Left ventricle myocardium inferior (tissue), 1 donor: ENCODE measurements around the gene MARCHF7. TPM values are rescaled to one million over a fixed set of nuclear protein-coding genes. Genes with fewer than 3 reads are reported as not detected.
A peak's percentile ranks its signal among the peaks of the same experiment; 100 is the strongest.
"Not testable (repeated sequence)": the region's sequence is repeated elsewhere in the genome, so short reads cannot be mapped to it uniquely, and the experiment has no call there.

Experiments used
- DNase-seq: peaks from one replicate; pipeline ENCODE4 v3.0.0-alpha.2; 2020
- H3K27ac ChIP-seq: fragments of 200-600 bp; replicated peaks from 2 replicates; pipeline ENCODE4 v1.8.0; 2021
- H3K27me3 ChIP-seq: fragments of 200-600 bp; 2 replicates; pipeline ENCODE4 v1.8.0; 2021; ENCODE audit warnings: low read depth
- H3K36me3 ChIP-seq: fragments of 200-600 bp; 2 replicates; pipeline ENCODE4 v1.8.0; 2021
- H3K4me1 ChIP-seq: fragments of 200-600 bp; 2 replicates; pipeline ENCODE4 v1.8.0; 2021
- H3K4me3 ChIP-seq: fragments of 200-600 bp; 2 replicates; pipeline ENCODE4 v1.8.0; 2021; ENCODE audit warnings: mild to moderate bottlenecking, moderate library complexity
- H3K9me3 ChIP-seq: fragments of 200-600 bp; replicated peaks from 2 replicates; pipeline ENCODE4 v1.8.0; 2021
- CTCF ChIP-seq: fragments of 200-600 bp; IDR thresholded peaks from 2 replicates; pipeline ENCODE4 v1.8.0; 2021; ENCODE audit warnings: antibody characterized with exemption, mild to moderate bottlenecking, borderline replicate concordance
- intact Hi-C: fragments of 100-400 bp; cut with micrococcal nuclease; formaldehyde crosslinking; loops from one replicate; pipeline ENCODE4 v1.11.0; 2022
- total RNA-seq: library from RNA; stranded (reverse); fragmentation: NEBNext Ultra II Directional; extraction: Animal tissue kit (Norgen Biotek cat#: 25700); gene quantifications from one replicate; pipeline ENCODE4 v1.2.1, GENCODE V29; 2021
- donor health status: DM: no; HTN: yes; CAD: no; lungs with severe emphysema.

MARCHF7 gene
- total RNA-seq, 1 donor from 2014 or later = 75.1 TPM

DNA sequence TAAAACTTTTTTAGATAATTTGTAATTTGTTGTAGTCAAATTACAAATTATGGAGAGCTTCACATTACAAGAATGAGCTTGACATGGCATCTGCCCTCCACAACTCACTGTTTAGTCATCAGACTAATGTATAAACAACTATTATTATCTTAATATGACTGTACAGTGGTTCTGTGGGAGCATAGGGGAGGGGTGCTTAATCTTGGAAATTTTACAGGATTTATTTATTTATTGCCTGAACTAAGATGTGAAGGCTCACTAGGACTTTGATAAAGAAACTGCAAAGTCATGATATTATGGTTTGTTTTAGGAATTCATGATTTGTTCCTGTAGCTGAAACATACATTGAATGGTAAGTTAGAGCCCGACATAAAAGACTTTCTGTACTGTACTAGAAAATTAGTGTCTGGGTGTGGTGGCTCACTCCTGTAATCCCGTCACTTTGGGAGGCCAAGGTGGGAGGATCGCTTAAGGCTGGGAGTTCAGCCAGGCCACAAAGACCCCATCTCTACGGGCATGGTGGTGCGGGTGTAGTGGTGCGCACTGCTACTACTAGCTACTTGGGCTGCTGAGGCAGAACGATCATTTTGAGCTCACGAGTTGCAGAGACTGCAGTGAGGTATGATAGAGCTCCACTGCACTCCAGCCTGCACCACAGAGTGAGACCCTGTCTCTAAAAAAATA lies 2.1 kb downstream of the MARCHF7 start:
- H3K36me3 ChIP-seq = peaks cover 31% of the 10 kb centered on the region
- no peaks in the 10 kb centered on the region for H3K27me3 ChIP-seq
- intact Hi-C loops = no loop called here
- peak overlapping the region; percentile 96 for H3K4me3 ChIP-seq
- no peaks in the 10 kb centered on the region for H3K9me3 ChIP-seq
- no peak for TF ChIP-seq CTCF
- DNase-seq = no peak
- H3K4me1 ChIP-seq = peaks cover 90% of the 10 kb centered on the region
- H3K27ac ChIP-seq = peak overlapping the region; percentile 99

GRCh38 chr2:159715451-159715850 lies 3.1 kb downstream of the MARCHF7 start:
- no peak for DNase-seq
- Histone ChIP-seq H3K36me3 (peaks cover 40% of the 10 kb centered on the region), H3K4me1 (peaks cover 93% of the 10 kb centered on the region), H3K27ac (no peak overlapping the region), H3K4me3 (no peak overlapping the region), H3K9me3 (no peaks in the 10 kb centered on the region), H3K27me3 (no peaks in the 10 kb centered on the region)
- no peak for TF ChIP-seq CTCF
- intact Hi-C loops = no loop called here

DNA sequence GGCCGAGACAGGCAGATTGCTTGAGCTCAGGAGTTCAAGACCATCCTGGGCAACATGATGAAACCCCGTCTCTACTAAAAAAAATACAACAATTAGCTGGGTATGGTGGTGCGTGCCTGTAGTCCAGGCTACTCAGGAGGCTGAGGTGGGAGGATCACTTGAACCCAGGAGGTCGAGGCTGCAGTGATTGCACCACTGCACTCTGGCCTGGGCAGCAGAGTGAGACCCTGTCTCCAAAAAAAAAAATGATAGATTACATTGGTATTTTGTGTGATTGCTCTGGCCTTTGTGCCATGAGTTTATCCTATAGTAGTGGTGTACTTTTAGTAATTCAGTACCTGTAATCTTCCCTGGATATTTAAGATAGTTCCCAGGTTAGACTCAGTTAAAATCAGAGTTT lies 4.1 kb downstream of the MARCHF7 start:
- H3K9me3 ChIP-seq, H3K27me3 ChIP-seq, H3K27ac ChIP-seq, DNase-seq, intact Hi-C loops, H3K4me3 ChIP-seq: not testable (repeated sequence)
- H3K4me1 ChIP-seq = peaks cover 93% of the 10 kb centered on the region
- H3K36me3 ChIP-seq = peaks cover 40% of the 10 kb centered on the region

GRCh38 chr2:159716857-159717256 lies 4.6 kb downstream of the MARCHF7 start:
- H3K4me3 ChIP-seq = no peak overlapping the region
- H3K9me3 ChIP-seq = no peaks in the 10 kb centered on the region
- H3K27ac ChIP-seq = no peak overlapping the region
- peaks cover 40% of the 10 kb centered on the region for H3K36me3 ChIP-seq
- no peak for DNase-seq
- H3K4me1 ChIP-seq = peaks cover 93% of the 10 kb centered on the region
- intact Hi-C loops = no loop called here
- H3K27me3 ChIP-seq = no peaks in the 10 kb centered on the region
- TF ChIP-seq CTCF = no peak

DNA sequence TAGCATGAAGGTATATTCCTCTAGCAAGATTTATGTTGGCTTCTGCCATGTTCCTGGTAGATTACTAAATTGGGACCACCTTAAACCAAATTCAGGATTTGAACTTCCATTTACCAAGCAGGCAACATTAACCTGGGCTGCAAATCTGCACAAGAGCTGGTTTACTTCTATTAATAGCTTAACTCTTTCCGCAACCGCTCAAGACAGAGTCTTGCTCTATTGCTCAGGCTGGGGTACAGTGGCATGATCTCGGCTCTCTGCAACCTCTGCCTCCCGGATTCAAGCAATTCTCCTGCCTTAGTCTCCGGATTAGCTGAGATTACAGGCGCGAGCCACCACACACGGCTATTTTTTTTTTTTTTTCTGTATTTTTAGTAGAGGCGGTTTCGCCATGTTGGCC lies 8.4 kb downstream of the MARCHF7 start:
- Histone ChIP-seq H3K36me3 (peaks cover 41% of the 10 kb centered on the region), H3K9me3 (peaks cover 7% of the 10 kb centered on the region), H3K4me3 (no peak overlapping the region), H3K27me3 (no peaks in the 10 kb centered on the region), H3K4me1 (peaks cover 94% of the 10 kb centered on the region), H3K27ac (no peak overlapping the region)
- TF ChIP-seq CTCF = no peak
- no peak for DNase-seq
- intact Hi-C loops = no loop called here

DNA sequence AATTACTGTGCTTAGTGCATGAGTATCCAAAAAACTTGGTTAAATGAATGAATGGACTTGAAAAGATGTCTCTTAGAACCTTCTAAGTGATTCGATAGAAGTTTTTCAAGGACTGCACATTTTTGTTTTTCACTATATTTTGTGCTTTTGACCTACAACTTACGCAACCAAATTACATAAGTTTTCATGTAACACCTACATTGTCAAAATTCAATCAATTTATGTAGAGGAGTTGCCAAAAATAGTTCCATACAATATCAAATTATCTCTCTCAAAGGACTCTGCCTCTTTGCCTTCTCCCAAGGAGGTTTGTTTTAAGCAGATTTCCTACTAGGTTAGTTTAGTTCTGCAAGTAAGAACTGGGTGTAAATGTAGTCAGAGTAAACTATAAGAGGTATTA lies 10.3 kb downstream of the MARCHF7 start:
- intact Hi-C loops = no loop called here
- peaks cover 7% of the 10 kb centered on the region for H3K9me3 ChIP-seq
- peak overlapping the region; percentile 2 for H3K27ac ChIP-seq
- no peak overlapping the region for H3K4me3 ChIP-seq
- H3K4me1 ChIP-seq = peaks cover 91% of the 10 kb centered on the region
- H3K27me3 ChIP-seq = no peaks in the 10 kb centered on the region
- H3K36me3 ChIP-seq = peaks cover 23% of the 10 kb centered on the region
- TF ChIP-seq CTCF = no peak
- no peak for DNase-seq

DNA sequence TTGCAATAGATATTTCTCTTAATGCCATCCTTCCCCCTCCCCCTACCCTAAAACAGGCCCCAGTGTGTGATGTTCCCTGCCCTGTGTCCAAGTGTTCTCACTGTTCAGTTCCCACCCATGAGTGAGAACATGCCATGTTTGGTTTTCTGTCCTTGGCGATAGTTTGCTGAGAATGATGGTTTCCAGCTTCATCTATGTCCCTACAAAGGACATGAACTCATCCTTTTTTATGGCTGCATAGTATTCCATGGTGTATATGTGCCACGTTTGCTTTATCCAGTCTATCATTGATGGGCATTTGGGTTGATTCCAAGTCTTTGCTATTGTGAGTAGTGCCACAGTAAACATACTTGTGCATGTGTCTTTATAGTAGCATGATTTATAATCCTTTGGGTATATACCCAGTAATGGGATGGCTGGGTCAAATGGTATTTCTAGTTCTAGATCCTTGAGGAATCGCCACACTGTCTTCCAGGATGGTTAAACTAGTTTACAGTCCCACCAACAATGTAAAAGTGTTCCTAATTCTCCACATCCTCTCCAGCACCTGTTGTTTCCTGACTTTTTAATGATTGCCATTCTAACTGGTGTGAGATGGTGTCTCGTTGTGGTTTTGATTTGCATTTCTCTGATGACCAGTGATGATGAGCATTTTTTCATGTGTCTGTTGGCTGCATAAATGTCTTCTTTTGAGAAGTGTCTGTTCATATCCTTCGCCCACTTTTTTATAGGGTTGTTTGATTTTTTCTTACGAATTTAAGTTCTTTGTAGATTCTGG lies 12.7 kb downstream of the MARCHF7 start:
- intact Hi-C loops, H3K4me3 ChIP-seq, H3K9me3 ChIP-seq, H3K27me3 ChIP-seq, DNase-seq: not testable (repeated sequence)
- peak overlapping the region; percentile 50 for H3K27ac ChIP-seq
- peaks cover 82% of the 10 kb centered on the region for H3K4me1 ChIP-seq
- peaks cover 20% of the 10 kb centered on the region for H3K36me3 ChIP-seq
